ENCODE data around the gene ARHGAP24.

GRCh38 chr4:85681221-85681657 lies 206.3 kb downstream of the ARHGAP24 start:
- TF ChIP-seq, protein P1, sequence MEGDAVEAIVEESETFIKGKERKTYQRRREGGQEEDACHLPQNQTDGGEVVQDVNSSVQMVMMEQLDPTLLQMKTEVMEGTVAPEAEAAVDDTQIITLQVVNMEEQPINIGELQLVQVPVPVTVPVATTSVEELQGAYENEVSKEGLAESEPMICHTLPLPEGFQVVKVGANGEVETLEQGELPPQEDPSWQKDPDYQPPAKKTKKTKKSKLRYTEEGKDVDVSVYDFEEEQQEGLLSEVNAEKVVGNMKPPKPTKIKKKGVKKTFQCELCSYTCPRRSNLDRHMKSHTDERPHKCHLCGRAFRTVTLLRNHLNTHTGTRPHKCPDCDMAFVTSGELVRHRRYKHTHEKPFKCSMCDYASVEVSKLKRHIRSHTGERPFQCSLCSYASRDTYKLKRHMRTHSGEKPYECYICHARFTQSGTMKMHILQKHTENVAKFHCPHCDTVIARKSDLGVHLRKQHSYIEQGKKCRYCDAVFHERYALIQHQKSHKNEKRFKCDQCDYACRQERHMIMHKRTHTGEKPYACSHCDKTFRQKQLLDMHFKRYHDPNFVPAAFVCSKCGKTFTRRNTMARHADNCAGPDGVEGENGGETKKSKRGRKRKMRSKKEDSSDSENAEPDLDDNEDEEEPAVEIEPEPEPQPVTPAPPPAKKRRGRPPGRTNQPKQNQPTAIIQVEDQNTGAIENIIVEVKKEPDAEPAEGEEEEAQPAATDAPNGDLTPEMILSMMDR (IDR thresholded peaks at IDR 0.05; ENCODE audit: poor library complexity), result no peak
- no peak for TF ChIP-seq EZH2 (IDR thresholded peaks at IDR 0.05; ENCODE audit: borderline replicate concordance)
